ENCODE data around the gene PTPRN2. TPM values are rescaled to one million over a fixed set of nuclear protein-coding genes. Genes with fewer than 3 reads are reported as not detected.

The PTPRN2 gene
- total RNA-seq, 1 donor from 2014 or later: 1.8 TPM

DNA sequence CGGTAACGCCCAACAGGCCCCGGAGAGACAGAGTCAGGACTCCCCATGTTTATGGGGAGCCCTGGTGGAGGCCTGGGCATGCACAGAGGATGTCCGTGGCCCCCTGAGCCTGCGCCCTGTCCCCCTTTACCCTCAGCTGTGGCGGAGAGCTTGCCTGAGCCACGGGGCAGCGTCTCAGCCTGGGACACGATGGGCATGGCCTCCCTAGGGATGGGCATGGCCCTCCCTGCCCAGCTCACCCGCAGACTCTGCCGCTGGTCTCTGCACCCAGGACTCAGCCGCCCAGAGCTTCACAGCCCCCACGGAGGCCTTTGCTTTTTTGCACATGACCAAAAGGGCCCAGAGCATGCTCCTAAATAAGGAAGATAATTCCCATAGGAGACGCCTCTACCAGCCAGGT is 394.2 kb downstream of the PTPRN2 start:
- intact Hi-C loops (cut with micrococcal nuclease): no loop called here
- no peak overlapping the region for H3K27ac Mint-ChIP-seq
- H3K4me1 Mint-ChIP-seq: no peaks in the 10 kb centered on the region
- H3K9me3 Mint-ChIP-seq: peaks cover 17% of the 10 kb centered on the region
- POLR2A ChIA-PET: no interaction called here
- DNase-seq: no peak
- CTCF ChIA-PET: no interaction called here
- no peaks in the 10 kb centered on the region for H3K27me3 Mint-ChIP-seq
- H3K4me3 Mint-ChIP-seq: no peak overlapping the region
- TF ChIP-seq, protein P1, sequence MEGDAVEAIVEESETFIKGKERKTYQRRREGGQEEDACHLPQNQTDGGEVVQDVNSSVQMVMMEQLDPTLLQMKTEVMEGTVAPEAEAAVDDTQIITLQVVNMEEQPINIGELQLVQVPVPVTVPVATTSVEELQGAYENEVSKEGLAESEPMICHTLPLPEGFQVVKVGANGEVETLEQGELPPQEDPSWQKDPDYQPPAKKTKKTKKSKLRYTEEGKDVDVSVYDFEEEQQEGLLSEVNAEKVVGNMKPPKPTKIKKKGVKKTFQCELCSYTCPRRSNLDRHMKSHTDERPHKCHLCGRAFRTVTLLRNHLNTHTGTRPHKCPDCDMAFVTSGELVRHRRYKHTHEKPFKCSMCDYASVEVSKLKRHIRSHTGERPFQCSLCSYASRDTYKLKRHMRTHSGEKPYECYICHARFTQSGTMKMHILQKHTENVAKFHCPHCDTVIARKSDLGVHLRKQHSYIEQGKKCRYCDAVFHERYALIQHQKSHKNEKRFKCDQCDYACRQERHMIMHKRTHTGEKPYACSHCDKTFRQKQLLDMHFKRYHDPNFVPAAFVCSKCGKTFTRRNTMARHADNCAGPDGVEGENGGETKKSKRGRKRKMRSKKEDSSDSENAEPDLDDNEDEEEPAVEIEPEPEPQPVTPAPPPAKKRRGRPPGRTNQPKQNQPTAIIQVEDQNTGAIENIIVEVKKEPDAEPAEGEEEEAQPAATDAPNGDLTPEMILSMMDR (IDR thresholded peaks at IDR 0.05): no peak
- H3K36me3 Mint-ChIP-seq (ENCODE audit: low read depth): no peaks in the 10 kb centered on the region
- no peak for ATAC-seq (ENCODE audit: low read depth)

DNA sequence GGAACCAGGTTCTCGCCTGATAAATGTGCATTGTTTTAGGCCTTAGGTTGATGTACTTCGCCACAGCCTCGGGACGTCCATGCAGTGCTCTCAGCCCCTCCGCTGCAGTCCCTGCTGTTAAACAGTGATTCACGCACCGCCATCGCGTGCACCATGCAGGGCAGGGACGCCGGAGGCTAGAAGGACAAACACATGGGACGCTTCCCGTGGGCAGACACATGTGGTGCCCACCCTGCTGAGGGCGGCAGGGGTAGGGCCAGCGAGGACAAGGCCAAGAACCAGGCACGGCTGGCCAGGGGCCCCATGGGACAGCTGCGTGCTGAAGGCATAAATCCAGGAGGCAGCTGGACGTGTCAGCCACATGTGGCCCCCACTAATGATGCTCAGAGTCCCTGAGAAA is 394.7 kb downstream of the PTPRN2 start:
- DNase-seq (no peak), ATAC-seq (ENCODE audit: low read depth) (no peak)
- H3K4me1 Mint-ChIP-seq: no peaks in the 10 kb centered on the region
- no peaks in the 10 kb centered on the region for H3K36me3 Mint-ChIP-seq (ENCODE audit: low read depth)
- intact Hi-C loops (cut with micrococcal nuclease): no loop called here
- POLR2A ChIA-PET: no interaction called here
- no peak overlapping the region for H3K4me3 Mint-ChIP-seq
- H3K27ac Mint-ChIP-seq: no peak overlapping the region
- TF ChIP-seq, protein P1 (IDR thresholded peaks at IDR 0.05): no peak
- CTCF ChIA-PET: no interaction called here
- peaks cover 14% of the 10 kb centered on the region for H3K9me3 Mint-ChIP-seq
- no peaks in the 10 kb centered on the region for H3K27me3 Mint-ChIP-seq

DNA sequence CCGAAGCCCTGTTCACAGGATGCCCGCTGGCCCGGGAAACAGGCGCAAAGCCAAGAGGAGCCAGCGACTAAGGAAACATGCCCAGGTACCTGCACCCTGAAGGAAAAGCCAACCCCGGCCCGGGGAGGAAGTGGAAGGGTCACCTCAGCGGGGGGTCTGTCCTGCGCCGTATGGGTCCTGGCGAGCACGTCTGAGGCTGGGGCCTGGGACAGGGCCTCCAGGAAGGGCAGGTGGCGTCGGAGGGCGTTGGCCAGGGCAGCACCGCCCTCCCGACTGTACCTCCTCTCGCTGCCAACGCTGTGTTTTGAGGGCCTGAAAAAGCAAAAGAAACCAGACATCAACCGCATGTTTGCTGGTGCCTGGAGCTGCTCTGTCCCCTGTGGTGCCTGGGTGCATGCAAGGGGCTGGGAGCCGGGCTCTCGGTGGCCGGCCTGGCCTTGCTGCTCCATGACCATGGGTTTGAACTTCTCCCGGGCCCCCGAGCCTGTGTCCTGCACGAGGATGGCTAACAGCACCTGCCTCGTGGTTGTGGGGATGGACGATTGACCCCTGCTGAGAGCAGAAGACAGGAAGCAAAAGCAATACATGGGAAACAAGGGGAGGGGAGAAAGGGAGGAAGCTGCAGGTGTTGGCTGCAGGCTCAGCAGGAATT is 395.3 kb downstream of the PTPRN2 start:
- ChIA-PET POLR2A (no interaction called here), CTCF (no interaction called here)
- H3K4me1 Mint-ChIP-seq: no peaks in the 10 kb centered on the region
- peaks cover 14% of the 10 kb centered on the region for H3K9me3 Mint-ChIP-seq
- no peak for DNase-seq
- no peak overlapping the region for H3K27ac Mint-ChIP-seq
- H3K36me3 Mint-ChIP-seq (ENCODE audit: low read depth): no peaks in the 10 kb centered on the region
- H3K4me3 Mint-ChIP-seq: no peak overlapping the region
- TF ChIP-seq, protein P1 (IDR thresholded peaks at IDR 0.05): no peak
- intact Hi-C loops (cut with micrococcal nuclease): no loop called here
- no peak for ATAC-seq (ENCODE audit: low read depth)
- no peaks in the 10 kb centered on the region for H3K27me3 Mint-ChIP-seq

DNA sequence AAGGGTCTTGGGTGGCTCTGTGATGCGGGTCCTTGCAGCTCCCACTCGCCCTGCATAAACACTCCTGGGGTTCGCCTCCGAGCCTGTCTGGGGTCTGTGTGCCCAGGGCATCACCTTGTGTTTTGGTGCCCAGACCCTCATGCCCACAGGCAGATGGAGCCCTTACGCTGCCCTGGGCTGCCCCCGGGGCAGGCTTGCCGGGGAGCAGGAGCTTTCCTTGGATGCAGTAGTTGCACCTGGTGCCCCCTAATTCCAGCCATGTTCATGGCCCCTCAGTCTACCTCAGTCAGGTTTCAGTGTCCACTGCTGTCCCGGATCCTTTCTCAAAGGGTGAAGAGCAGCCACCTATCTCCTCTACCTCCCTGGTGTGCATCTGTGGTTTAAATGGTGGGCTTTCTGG is 396.0 kb downstream of the PTPRN2 start:
- no peak for DNase-seq
- intact Hi-C loops (cut with micrococcal nuclease): no loop called here
- H3K27ac Mint-ChIP-seq: no peak overlapping the region
- no peak overlapping the region for H3K4me3 Mint-ChIP-seq
- POLR2A ChIA-PET: no interaction called here
- CTCF ChIA-PET: no interaction called here
- peaks cover 14% of the 10 kb centered on the region for H3K9me3 Mint-ChIP-seq
- H3K36me3 Mint-ChIP-seq (ENCODE audit: low read depth): no peaks in the 10 kb centered on the region
- no peaks in the 10 kb centered on the region for H3K27me3 Mint-ChIP-seq
- ATAC-seq (ENCODE audit: low read depth): no peak
- H3K4me1 Mint-ChIP-seq: no peaks in the 10 kb centered on the region
- TF ChIP-seq, protein P1 (IDR thresholded peaks at IDR 0.05): no peak

DNA sequence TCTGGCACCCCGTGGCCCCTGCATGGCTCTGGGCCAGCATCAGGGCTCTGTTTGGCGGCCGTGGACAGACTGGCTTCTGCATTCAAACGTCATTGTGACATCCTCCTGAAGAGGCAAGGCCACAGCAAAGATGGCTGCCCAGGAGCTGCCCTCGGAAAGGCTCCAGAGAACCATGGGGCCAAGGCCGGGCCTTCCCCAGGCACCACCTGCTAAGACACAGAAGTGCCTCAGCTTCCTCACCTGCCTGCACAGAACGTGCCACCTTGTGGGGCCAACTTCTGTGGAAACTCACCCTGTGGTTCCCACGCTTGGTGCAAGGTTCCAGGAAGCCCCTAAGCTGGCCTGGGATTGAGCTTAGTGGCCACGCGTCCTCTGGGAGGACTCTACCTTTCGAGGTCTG is 396.9 kb downstream of the PTPRN2 start:
- intact Hi-C loops (cut with micrococcal nuclease): no loop called here
- ATAC-seq (ENCODE audit: low read depth) (no peak), DNase-seq (no peak)
- Mint-ChIP-seq H3K4me1 (no peaks in the 10 kb centered on the region), H3K9me3 (peaks cover 9% of the 10 kb centered on the region), H3K4me3 (no peak overlapping the region), H3K36me3 (ENCODE audit: low read depth) (no peaks in the 10 kb centered on the region), H3K27me3 (no peaks in the 10 kb centered on the region), H3K27ac (no peak overlapping the region)
- CTCF ChIA-PET: no interaction called here
- POLR2A ChIA-PET: no interaction called here
- TF ChIP-seq, protein P1 (IDR thresholded peaks at IDR 0.05): no peak
